ENCODE measurements around the gene DENND4C.

Gene DENND4C

GRCh38 chr9:19201899-19202891, 28.3 kb upstream of the DENND4C start:
- TF ChIP-seq, protein P1, sequence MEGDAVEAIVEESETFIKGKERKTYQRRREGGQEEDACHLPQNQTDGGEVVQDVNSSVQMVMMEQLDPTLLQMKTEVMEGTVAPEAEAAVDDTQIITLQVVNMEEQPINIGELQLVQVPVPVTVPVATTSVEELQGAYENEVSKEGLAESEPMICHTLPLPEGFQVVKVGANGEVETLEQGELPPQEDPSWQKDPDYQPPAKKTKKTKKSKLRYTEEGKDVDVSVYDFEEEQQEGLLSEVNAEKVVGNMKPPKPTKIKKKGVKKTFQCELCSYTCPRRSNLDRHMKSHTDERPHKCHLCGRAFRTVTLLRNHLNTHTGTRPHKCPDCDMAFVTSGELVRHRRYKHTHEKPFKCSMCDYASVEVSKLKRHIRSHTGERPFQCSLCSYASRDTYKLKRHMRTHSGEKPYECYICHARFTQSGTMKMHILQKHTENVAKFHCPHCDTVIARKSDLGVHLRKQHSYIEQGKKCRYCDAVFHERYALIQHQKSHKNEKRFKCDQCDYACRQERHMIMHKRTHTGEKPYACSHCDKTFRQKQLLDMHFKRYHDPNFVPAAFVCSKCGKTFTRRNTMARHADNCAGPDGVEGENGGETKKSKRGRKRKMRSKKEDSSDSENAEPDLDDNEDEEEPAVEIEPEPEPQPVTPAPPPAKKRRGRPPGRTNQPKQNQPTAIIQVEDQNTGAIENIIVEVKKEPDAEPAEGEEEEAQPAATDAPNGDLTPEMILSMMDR (conservative IDR thresholded peaks at IDR 0.05; ENCODE audit: low read depth, low read length), result no peak
- no peak for DNase-seq (ENCODE audit: low read depth)
- no peak overlapping the region for H3K4me3 ChIP-seq (ENCODE audit: low read depth, low read length)

DNA sequence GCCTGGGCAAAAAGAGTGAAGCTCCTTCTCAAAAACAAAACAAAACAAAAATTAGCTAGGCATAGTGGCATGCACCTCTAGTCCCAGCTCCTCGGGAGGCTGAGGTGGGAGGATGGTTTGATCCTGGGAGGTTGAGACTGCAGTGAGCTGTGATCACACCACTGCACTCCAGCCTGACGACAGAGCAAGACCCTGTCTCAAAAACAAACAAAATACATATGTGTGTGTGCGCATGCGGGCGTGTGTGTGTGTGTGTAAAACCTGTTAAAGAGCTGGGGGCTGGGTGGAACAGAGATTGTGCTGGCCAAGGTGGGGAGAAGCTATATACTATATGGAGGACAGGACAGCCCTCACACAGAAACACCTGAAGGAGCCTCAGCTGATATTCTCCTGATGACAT, 27.4 kb upstream of the DENND4C start:
- H3K4me3 ChIP-seq (ENCODE audit: low read depth, low read length), result no peak overlapping the region
- DNase-seq (ENCODE audit: low read depth), result no peak
- TF ChIP-seq, protein P1 (conservative IDR thresholded peaks at IDR 0.05; ENCODE audit: low read depth, low read length), result no peak

- no peak overlapping the region for H3K4me3 ChIP-seq (ENCODE audit: low read depth, low read length)
- no peak for DNase-seq (ENCODE audit: low read depth)
- TF ChIP-seq, protein P1 (conservative IDR thresholded peaks at IDR 0.05; ENCODE audit: low read depth, low read length), result no peak
Observed at GRCh38 chr9:19208653-19209052, 21.8 kb upstream of the DENND4C start.

GRCh38 chr9:19209188-19209587, 21.3 kb upstream of the DENND4C start:
- TF ChIP-seq, protein P1 (conservative IDR thresholded peaks at IDR 0.05; ENCODE audit: low read depth, low read length), result no peak
- no peak for DNase-seq (ENCODE audit: low read depth)
- H3K4me3 ChIP-seq (ENCODE audit: low read depth, low read length), result no peak overlapping the region

DNA sequence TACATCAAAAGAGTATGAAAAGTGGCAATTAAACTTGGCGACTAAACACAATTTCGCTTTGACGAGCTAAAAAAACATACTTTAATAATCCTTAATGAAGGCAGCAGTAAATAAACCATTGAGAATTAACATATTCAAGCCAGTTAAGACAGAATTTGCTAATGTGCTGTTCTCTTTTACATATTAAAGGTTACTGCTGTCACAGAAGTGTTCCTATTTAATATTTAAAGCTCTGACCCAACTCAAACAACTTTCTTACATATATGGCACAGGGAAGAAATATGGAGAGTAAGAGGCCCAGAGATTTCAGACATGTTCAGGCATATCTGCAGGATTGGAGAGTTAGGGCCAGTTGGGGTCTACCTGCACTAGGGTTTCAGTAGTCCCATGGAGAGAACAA, 16.7 kb upstream of the DENND4C start:
- H3K4me3 ChIP-seq (ENCODE audit: low read depth, low read length), result no peak overlapping the region
- TF ChIP-seq, protein P1 (conservative IDR thresholded peaks at IDR 0.05; ENCODE audit: low read depth, low read length), result no peak
- DNase-seq (ENCODE audit: low read depth), result no peak

- H3K4me3 ChIP-seq (ENCODE audit: low read depth, low read length), result no peak overlapping the region
- TF ChIP-seq, protein P1 (conservative IDR thresholded peaks at IDR 0.05; ENCODE audit: low read depth, low read length), result no peak
- no peak for DNase-seq (ENCODE audit: low read depth)
Observed at GRCh38 chr9:19216466-19216865, 14.0 kb upstream of the DENND4C start.

DNA sequence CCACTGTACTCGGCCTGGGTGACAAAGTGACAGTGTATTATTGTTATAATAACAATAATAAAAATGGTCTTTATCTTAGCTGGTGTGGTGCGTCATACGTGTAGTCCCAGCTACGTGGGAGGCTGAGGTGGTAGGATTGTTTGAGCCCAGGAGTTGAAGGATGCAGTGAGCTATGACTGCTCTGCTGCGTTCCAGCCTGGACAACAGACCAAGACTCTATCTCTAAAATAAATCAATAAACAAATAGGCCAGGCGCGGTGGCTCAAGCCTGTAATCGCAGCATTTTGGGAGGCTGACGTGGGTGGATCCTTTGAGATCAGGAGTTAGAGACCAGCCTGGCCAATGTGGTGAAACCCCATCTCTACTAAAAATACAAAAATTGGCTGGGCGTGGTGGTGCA, 9.2 kb upstream of the DENND4C start:
- no peak overlapping the region for H3K4me3 ChIP-seq (ENCODE audit: low read depth, low read length)
- no peak for DNase-seq (ENCODE audit: low read depth)
- TF ChIP-seq, protein P1 (conservative IDR thresholded peaks at IDR 0.05; ENCODE audit: low read depth, low read length), result no peak

Data from choroid plexus epithelial cell (primary cell).